ENCODE results near the gene ADCY10.
A peak's percentile ranks its signal among the peaks of the same experiment; 100 is the strongest.

Gene ADCY10

GRCh38 chr1:167791281-167792187 lies 122.4 kb downstream of the ADCY10 start:
- Histone ChIP-seq H3K36me3 (ENCODE audit: control insufficient read depth in 5 of 5, insufficient read depth in 5 of 5, low read length in 5 of 5) (peaks cover 15 to 37% (median 21%) of the 10 kb centered on the region in 5 donors), H3K4me3 (ENCODE audit: low read depth in 1 of 5, low read length in 5 of 5) (peak overlapping the region in 1 of 5 donors; percentile 26), H3K27ac (ENCODE audit: low read depth, low read length) (peak overlapping the region; percentile 88), H3K27me3 (ENCODE audit: control insufficient read depth in 5 of 5, insufficient read depth in 4 of 5, low read length in 5 of 5) (no peaks in the 10 kb centered on the region), H3K9me3 (ENCODE audit: control insufficient read depth in 5 of 5, low read length in 5 of 5) (no peaks in the 10 kb centered on the region), H3K9ac (ENCODE audit: low read length in 5 of 5) (peak overlapping the region in 1 of 5 donors; percentile 41), H3K4me1 (ENCODE audit: control insufficient read depth in 5 of 5, insufficient read depth in 5 of 5, low read length in 5 of 5) (peaks cover 12 to 36% (median 28%) of the 10 kb centered on the region in 5 donors)

GRCh38 chr1:167790117-167790516 lies 123.8 kb downstream of the ADCY10 start:
- no peak overlapping the region for H3K27ac ChIP-seq (ENCODE audit: low read depth, low read length)
- H3K4me1 ChIP-seq (ENCODE audit: control insufficient read depth in 5 of 5, insufficient read depth in 5 of 5, low read length in 5 of 5) = peaks cover 4 to 23% (median 16%) of the 10 kb centered on the region in 5 donors
- no peak overlapping the region for H3K4me3 ChIP-seq (ENCODE audit: low read depth in 1 of 5, low read length in 5 of 5)
- no peaks in the 10 kb centered on the region for H3K9me3 ChIP-seq (ENCODE audit: control insufficient read depth in 5 of 5, low read length in 5 of 5)
- peaks cover 15 to 43% (median 24%) of the 10 kb centered on the region in 5 donors for H3K36me3 ChIP-seq (ENCODE audit: control insufficient read depth in 5 of 5, insufficient read depth in 5 of 5, low read length in 5 of 5)
- no peak overlapping the region for H3K9ac ChIP-seq (ENCODE audit: low read length in 5 of 5)
- no peaks in the 10 kb centered on the region for H3K27me3 ChIP-seq (ENCODE audit: control insufficient read depth in 5 of 5, insufficient read depth in 4 of 5, low read length in 5 of 5)

- Histone ChIP-seq H3K27me3 (ENCODE audit: control insufficient read depth in 5 of 5, insufficient read depth in 4 of 5, low read length in 5 of 5) (no peaks in the 10 kb centered on the region), H3K4me1 (ENCODE audit: control insufficient read depth in 5 of 5, insufficient read depth in 5 of 5, low read length in 5 of 5) (peaks cover 4 to 20% (median 15%) of the 10 kb centered on the region in 5 donors), H3K9me3 (ENCODE audit: control insufficient read depth in 5 of 5, low read length in 5 of 5) (no peaks in the 10 kb centered on the region), H3K9ac (ENCODE audit: low read length in 5 of 5) (no peak overlapping the region), H3K27ac (ENCODE audit: low read depth, low read length) (no peak overlapping the region), H3K4me3 (ENCODE audit: low read depth in 1 of 5, low read length in 5 of 5) (no peak overlapping the region), H3K36me3 (ENCODE audit: control insufficient read depth in 5 of 5, insufficient read depth in 5 of 5, low read length in 5 of 5) (peaks cover 15 to 46% (median 30%) of the 10 kb centered on the region in 5 donors)
Observed at GRCh38 chr1:167789501-167789900, 124.4 kb downstream of the ADCY10 start.

GRCh38 chr1:167786502-167786901 lies 127.4 kb downstream of the ADCY10 start:
- Histone ChIP-seq H3K36me3 (ENCODE audit: control insufficient read depth in 5 of 5, insufficient read depth in 5 of 5, low read length in 5 of 5) (peaks cover 23 to 46% (median 32%) of the 10 kb centered on the region in 5 donors), H3K4me3 (ENCODE audit: low read depth in 1 of 5, low read length in 5 of 5) (no peak overlapping the region), H3K27me3 (ENCODE audit: control insufficient read depth in 5 of 5, insufficient read depth in 4 of 5, low read length in 5 of 5) (no peaks in the 10 kb centered on the region), H3K9me3 (ENCODE audit: control insufficient read depth in 5 of 5, low read length in 5 of 5) (no peaks in the 10 kb centered on the region), H3K4me1 (ENCODE audit: control insufficient read depth in 5 of 5, insufficient read depth in 5 of 5, low read length in 5 of 5) (peaks cover 0 to 8% (median 6%) of the 10 kb centered on the region in 5 donors), H3K9ac (ENCODE audit: low read length in 5 of 5) (no peak overlapping the region), H3K27ac (ENCODE audit: low read depth, low read length) (no peak overlapping the region)

- Histone ChIP-seq H3K4me1 (ENCODE audit: control insufficient read depth in 5 of 5, insufficient read depth in 5 of 5, low read length in 5 of 5) (no peaks in the 10 kb centered on the region), H3K27me3 (ENCODE audit: control insufficient read depth in 5 of 5, insufficient read depth in 4 of 5, low read length in 5 of 5) (no peaks in the 10 kb centered on the region), H3K36me3 (ENCODE audit: control insufficient read depth in 5 of 5, insufficient read depth in 5 of 5, low read length in 5 of 5) (peaks cover 24 to 44% (median 33%) of the 10 kb centered on the region in 5 donors), H3K9ac (ENCODE audit: low read length in 5 of 5) (no peak overlapping the region), H3K27ac (ENCODE audit: low read depth, low read length) (no peak overlapping the region), H3K4me3 (ENCODE audit: low read depth in 1 of 5, low read length in 5 of 5) (no peak overlapping the region), H3K9me3 (ENCODE audit: control insufficient read depth in 5 of 5, low read length in 5 of 5) (no peaks in the 10 kb centered on the region)
Observed at GRCh38 chr1:167784876-167785550, 128.9 kb downstream of the ADCY10 start.

- H3K9ac ChIP-seq (ENCODE audit: low read length in 5 of 5) = no peak overlapping the region
- H3K4me3 ChIP-seq (ENCODE audit: low read depth in 1 of 5, low read length in 5 of 5) = no peak overlapping the region
- H3K9me3 ChIP-seq (ENCODE audit: control insufficient read depth in 5 of 5, low read length in 5 of 5) = no peaks in the 10 kb centered on the region
- H3K27me3 ChIP-seq (ENCODE audit: control insufficient read depth in 5 of 5, insufficient read depth in 4 of 5, low read length in 5 of 5) = no peaks in the 10 kb centered on the region
- no peak overlapping the region for H3K27ac ChIP-seq (ENCODE audit: low read depth, low read length)
- no peaks in the 10 kb centered on the region for H3K4me1 ChIP-seq (ENCODE audit: control insufficient read depth in 5 of 5, insufficient read depth in 5 of 5, low read length in 5 of 5)
- H3K36me3 ChIP-seq (ENCODE audit: control insufficient read depth in 5 of 5, insufficient read depth in 5 of 5, low read length in 5 of 5) = peaks cover 12 to 30% (median 26%) of the 10 kb centered on the region in 5 donors
Observed at GRCh38 chr1:167782946-167783345, 131.0 kb downstream of the ADCY10 start.

- Histone ChIP-seq H3K9me3 (ENCODE audit: control insufficient read depth in 5 of 5, low read length in 5 of 5) (no peaks in the 10 kb centered on the region), H3K27ac (ENCODE audit: low read depth, low read length) (no peak overlapping the region), H3K4me1 (ENCODE audit: control insufficient read depth in 5 of 5, insufficient read depth in 5 of 5, low read length in 5 of 5) (no peaks in the 10 kb centered on the region), H3K36me3 (ENCODE audit: control insufficient read depth in 5 of 5, insufficient read depth in 5 of 5, low read length in 5 of 5) (peaks cover 19 to 33% (median 29%) of the 10 kb centered on the region in 5 donors), H3K27me3 (ENCODE audit: control insufficient read depth in 5 of 5, insufficient read depth in 4 of 5, low read length in 5 of 5) (no peaks in the 10 kb centered on the region), H3K9ac (ENCODE audit: low read length in 5 of 5) (no peak overlapping the region), H3K4me3 (ENCODE audit: low read depth in 1 of 5, low read length in 5 of 5) (no peak overlapping the region)
Observed at GRCh38 chr1:167781558-167781957, 132.4 kb downstream of the ADCY10 start.

GRCh38 chr1:167777269-167777650 lies 136.7 kb downstream of the ADCY10 start:
- Histone ChIP-seq H3K9ac (ENCODE audit: low read length in 5 of 5) (no peak overlapping the region), H3K27ac (ENCODE audit: low read depth, low read length) (no peak overlapping the region), H3K4me3 (ENCODE audit: low read depth in 1 of 5, low read length in 5 of 5) (no peak overlapping the region), H3K4me1 (ENCODE audit: control insufficient read depth in 5 of 5, insufficient read depth in 5 of 5, low read length in 5 of 5) (peaks cover 0 to 3% (median 0%) of the 10 kb centered on the region in 5 donors), H3K9me3 (ENCODE audit: control insufficient read depth in 5 of 5, low read length in 5 of 5) (no peaks in the 10 kb centered on the region), H3K27me3 (ENCODE audit: control insufficient read depth in 5 of 5, insufficient read depth in 4 of 5, low read length in 5 of 5) (no peaks in the 10 kb centered on the region), H3K36me3 (ENCODE audit: control insufficient read depth in 5 of 5, insufficient read depth in 5 of 5, low read length in 5 of 5) (peaks cover 23 to 46% (median 40%) of the 10 kb centered on the region in 5 donors)

GRCh38 chr1:167776616-167777268 lies 137.2 kb downstream of the ADCY10 start:
- Histone ChIP-seq H3K27me3 (ENCODE audit: control insufficient read depth in 5 of 5, insufficient read depth in 4 of 5, low read length in 5 of 5) (no peaks in the 10 kb centered on the region), H3K4me1 (ENCODE audit: control insufficient read depth in 5 of 5, insufficient read depth in 5 of 5, low read length in 5 of 5) (peaks cover 0 to 3% (median 0%) of the 10 kb centered on the region in 5 donors), H3K27ac (ENCODE audit: low read depth, low read length) (no peak overlapping the region), H3K9ac (ENCODE audit: low read length in 5 of 5) (no peak overlapping the region), H3K9me3 (ENCODE audit: control insufficient read depth in 5 of 5, low read length in 5 of 5) (no peaks in the 10 kb centered on the region), H3K4me3 (ENCODE audit: low read depth in 1 of 5, low read length in 5 of 5) (no peak overlapping the region), H3K36me3 (ENCODE audit: control insufficient read depth in 5 of 5, insufficient read depth in 5 of 5, low read length in 5 of 5) (peaks cover 28 to 46% (median 45%) of the 10 kb centered on the region in 5 donors)

Measured in subcutaneous abdominal adipose tissue (tissue), 5 donors.